Esophagus squamous epithelium (tissue), 5 donors: ENCODE measurements around the gene PCDHB4. TPM values are rescaled to one million over a fixed set of nuclear protein-coding genes. Genes with fewer than 3 reads are reported as not detected.

Source experiments
- DNase-seq: peaks from one replicate; lab custom pipeline; 2025; lab: John Stamatoyannopoulos, UW
- H3K27ac ChIP-seq, 4 donors: fragments of 200-600 bp; sonication (generic); one replicate each; pipeline ENCODE4 v1.5.1; 2016 to 2019; ENCODE audit warnings: mild to moderate bottlenecking in 1 of 4
- H3K27me3 ChIP-seq, 4 donors: fragments of 200-600 bp; sonication (generic); 1 replicate in 3 of 4; 2 replicates in 1 of 4; pipeline versions ENCODE4 v1.5.1 to v1.6.0; 2017 to 2021; ENCODE audit warnings: antibody characterized with exemption in 1 of 4
- H3K36me3 ChIP-seq, 3 donors: fragments of 200-600 bp; sonication (generic); one replicate each; pipeline ENCODE4 v1.5.1; 2016 to 2019
- H3K4me1 ChIP-seq, 3 donors: fragments of 200-600 bp; sonication (generic); one replicate each; pipeline ENCODE4 v1.5.1; 2017 to 2019
- H3K4me3 ChIP-seq, 4 donors: fragments of 200-600 bp; sonication (generic); 1 replicate in 3 of 4; 2 replicates in 1 of 4; pipeline ENCODE4 v1.5.1; 2016 to 2019; ENCODE audit warnings: mild to moderate bottlenecking in 2 of 4, moderate library complexity in 1 of 4
- H3K9me3 ChIP-seq, 3 donors: fragments of 200-600 bp; sonication (generic); one replicate each; pipeline ENCODE4 v1.5.1; 2016 to 2019
- CTCF ChIP-seq, 6 experiments: fragments of 450-650 bp in 4 of 6; fragments of 200-600 bp in 2 of 6; sonication (generic) in 2 of 6; IDR thresholded peaks; one replicate each; pipeline ENCODE4 v1.5.1; 2016 to 2019; ENCODE audit warnings: antibody characterized with exemption in 6 of 6, mild to moderate bottlenecking in 4 of 6, moderate library complexity in 4 of 6
- POLR2A ChIP-seq, 4 donors: fragments of 450-650 bp; IDR thresholded peaks; one replicate each; pipeline ENCODE4 v1.6.1; 2017; ENCODE audit warnings: antibody characterized with exemption in 4 of 4, mild to moderate bottlenecking in 4 of 4, moderate library complexity in 3 of 4
- WGBS, 2 donors: methylation state at CpG; one replicate each; pipeline ENCODE4 v1.1.5; 2018; 5-methylcytosine and 5-hydroxymethylcytosine counted together
- intact Hi-C: fragments of 100-400 bp; cut with DNase I; formaldehyde crosslinking; loops from one replicate; pipeline ENCODE4 v1.15.0; 2022
- total RNA-seq, 4 donors: library from RNA; depleted of rRNA; stranded (reverse); fragments of >200 nt; gene quantifications; one replicate each; pipeline ENCODE4 v1.1.0, GENCODE V29; 2016
- donor health status: DM: yes; HTN: yes; CAD: no.

The PCDHB4 gene
- total RNA-seq: 1 to 10 TPM in 2 of 4 donors, under 1 TPM in 2; 0.30 to 2.4 (median 1.3) TPM

DNA sequence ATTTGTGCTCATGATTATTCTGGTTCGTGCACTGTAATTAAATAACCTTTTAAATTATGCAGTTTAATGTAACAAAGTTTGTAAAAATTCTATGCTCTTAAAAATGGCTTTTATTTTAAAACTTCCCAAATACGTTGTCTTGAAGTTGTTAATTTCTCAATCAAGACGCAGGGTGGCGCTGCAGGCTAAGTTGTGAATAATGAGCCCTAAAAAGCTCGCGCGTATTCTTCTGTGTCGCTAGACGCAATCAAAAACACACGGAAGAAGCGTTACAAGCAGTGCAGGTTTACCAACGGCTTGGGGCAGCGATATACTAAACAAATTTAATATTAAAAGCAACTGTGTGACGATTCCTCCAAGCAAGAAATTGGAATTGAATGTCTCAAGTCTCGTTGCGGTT, at the start of gene PCDHB4:
PCDHB4 (plus strand) TSS at position 256 of the 400 bp plus-strand sequence. CDS start 181 bp downstream, outside the sequence.
- Histone ChIP-seq H3K9me3 (peaks cover 0 to 41% (median 12%) of the 10 kb centered on the region in 3 donors), H3K27me3 (peaks cover 0 to 14% (median 0%) of the 10 kb centered on the region in 4 donors), H3K4me3 (peak within 1 kb of the TSS in 3 of 4 donors; percentile 13 to 47 (median 31)), H3K4me1 (no peaks in the 10 kb centered on the region), H3K27ac (no peak within 1 kb of the TSS), H3K36me3 (no peaks in the 10 kb centered on the region)
- TF ChIP-seq POLR2A (IDR thresholded peaks at IDR 0.05): no peak
- TF ChIP-seq CTCF (IDR thresholded peaks at IDR 0.05): no peak
- intact Hi-C loops: no loop called here
- WGBS, 2 donors: 18 to 37% methylated on average over 13 to 16 of the region's 16 CpGs
- no peak for DNase-seq

DNA sequence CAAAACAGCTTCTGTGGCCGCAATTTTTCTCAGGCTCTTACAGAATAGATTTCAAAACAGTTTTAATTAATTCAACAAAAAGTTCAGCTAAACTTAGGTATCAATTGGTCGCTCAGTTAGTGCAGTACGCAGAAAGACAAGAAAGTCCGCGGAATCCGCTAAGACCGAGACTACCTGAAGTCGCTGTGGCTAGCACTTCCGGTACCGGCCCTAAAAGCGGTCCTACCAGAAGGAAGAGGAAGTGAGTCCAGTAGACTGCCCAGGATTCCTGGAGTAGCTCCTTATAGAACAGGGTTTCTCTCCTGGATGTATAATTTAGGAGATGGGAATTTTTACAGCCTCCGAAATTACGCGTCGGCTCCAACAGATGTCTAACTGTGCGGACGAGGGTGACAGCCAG, 43.8 kb upstream of the PCDHB4 start:
- H3K9me3 ChIP-seq: peaks cover 0 to 13% (median 0%) of the 10 kb centered on the region in 3 donors
- 46 to 71% methylated on average over 17 of the region's 17 CpGs for WGBS, 2 donors
- H3K4me3 ChIP-seq: no peak overlapping the region
- H3K4me1 ChIP-seq: no peaks in the 10 kb centered on the region
- TF ChIP-seq CTCF (IDR thresholded peaks at IDR 0.05): no peak
- no peak for TF ChIP-seq POLR2A (IDR thresholded peaks at IDR 0.05)
- no peak for DNase-seq
- H3K27me3 ChIP-seq: peaks cover 0 to 36% (median 2%) of the 10 kb centered on the region in 4 donors
- intact Hi-C loops: no loop called here
- no peak overlapping the region for H3K27ac ChIP-seq
- H3K36me3 ChIP-seq: no peaks in the 10 kb centered on the region

GRCh38 chr5:141082228-141082627, 39.4 kb upstream of the PCDHB4 start:
- TF ChIP-seq CTCF (IDR thresholded peaks at IDR 0.05): no peak
- no peak for TF ChIP-seq POLR2A (IDR thresholded peaks at IDR 0.05)
- H3K27ac ChIP-seq: no peak overlapping the region
- H3K27me3 ChIP-seq: peaks cover 0 to 24% (median 2%) of the 10 kb centered on the region in 4 donors
- no peak for DNase-seq
- H3K4me1 ChIP-seq: no peaks in the 10 kb centered on the region
- no peak overlapping the region for H3K4me3 ChIP-seq
- no peaks in the 10 kb centered on the region for H3K36me3 ChIP-seq
- peaks cover 0 to 17% (median 0%) of the 10 kb centered on the region in 3 donors for H3K9me3 ChIP-seq
- intact Hi-C loops: no loop called here

GRCh38 chr5:141084487-141084989, 37.1 kb upstream of the PCDHB4 start:
- Histone ChIP-seq H3K4me3 (peak overlapping the region; percentile 24 to 56 (median 37)), H3K27me3 (peaks cover 0 to 10% (median 0%) of the 10 kb centered on the region in 4 donors), H3K36me3 (no peaks in the 10 kb centered on the region), H3K4me1 (no peaks in the 10 kb centered on the region), H3K9me3 (peaks cover 0 to 4% (median 0%) of the 10 kb centered on the region in 3 donors), H3K27ac (peak overlapping the region in 1 of 4 donors; percentile 42)
- intact Hi-C loops: no loop called here
- TF ChIP-seq CTCF (IDR thresholded peaks at IDR 0.05) (peak in 2 of 6 experiments; percentile 32 to 37), POLR2A (IDR thresholded peaks at IDR 0.05) (no peak)
- DNase-seq: no peak
- WGBS, 2 donors: 11 to 16% methylated on average over 21 of the region's 21 CpGs

GRCh38 chr5:141094481-141095262, 26.9 kb upstream of the PCDHB4 start, which contains the start of gene PCDHB2:
PCDHB2 (plus strand) TSS chr5:141094615; CDS start chr5:141094791, 176 bp downstream.
- intact Hi-C loops: no loop called here
- WGBS, 2 donors: 23 to 31% methylated on average over 24 to 28 of the region's 29 CpGs
- no peaks in the 10 kb centered on the region for H3K36me3 ChIP-seq
- H3K9me3 ChIP-seq: peaks cover 0 to 32% (median 30%) of the 10 kb centered on the region in 3 donors
- H3K27ac ChIP-seq: no peak within 1 kb of the TSS
- TF ChIP-seq CTCF (IDR thresholded peaks at IDR 0.05): peak in 3 of 6 experiments; percentile 11 to 36 (median 27)
- TF ChIP-seq POLR2A (IDR thresholded peaks at IDR 0.05): no peak
- H3K4me3 ChIP-seq: peak within 1 kb of the TSS; percentile 14 to 59 (median 36)
- H3K4me1 ChIP-seq: no peaks in the 10 kb centered on the region
- H3K27me3 ChIP-seq: peaks cover 0 to 26% (median 0%) of the 10 kb centered on the region in 4 donors
- DNase-seq: no peak
